Fibroblast of pulmonary artery (primary cell): Measurements from ENCODE around the gene ZNF491.
A peak's percentile ranks its signal among the peaks of the same experiment; 100 is the strongest.

Experiments
- DNase-seq: peaks from one replicate; pipeline ENCODE4 v3.0.0-alpha.2; 2010; ENCODE audit warnings: low read depth
- H3K4me3 ChIP-seq: replicated peaks from 2 replicates; pipeline ENCODE4 v1.5.1; 2011; ENCODE audit warnings: low read depth, mild to moderate bottlenecking, control low read depth, low read length, moderate library complexity
- CTCF ChIP-seq: IDR thresholded peaks from 2 replicates; pipeline ENCODE4 v1.5.1; 2011; ENCODE audit warnings: mild to moderate bottlenecking, control low read depth, low read length, inconsistent platforms; ENCODE audit errors: missing control alignments

ZNF491 gene

DNA sequence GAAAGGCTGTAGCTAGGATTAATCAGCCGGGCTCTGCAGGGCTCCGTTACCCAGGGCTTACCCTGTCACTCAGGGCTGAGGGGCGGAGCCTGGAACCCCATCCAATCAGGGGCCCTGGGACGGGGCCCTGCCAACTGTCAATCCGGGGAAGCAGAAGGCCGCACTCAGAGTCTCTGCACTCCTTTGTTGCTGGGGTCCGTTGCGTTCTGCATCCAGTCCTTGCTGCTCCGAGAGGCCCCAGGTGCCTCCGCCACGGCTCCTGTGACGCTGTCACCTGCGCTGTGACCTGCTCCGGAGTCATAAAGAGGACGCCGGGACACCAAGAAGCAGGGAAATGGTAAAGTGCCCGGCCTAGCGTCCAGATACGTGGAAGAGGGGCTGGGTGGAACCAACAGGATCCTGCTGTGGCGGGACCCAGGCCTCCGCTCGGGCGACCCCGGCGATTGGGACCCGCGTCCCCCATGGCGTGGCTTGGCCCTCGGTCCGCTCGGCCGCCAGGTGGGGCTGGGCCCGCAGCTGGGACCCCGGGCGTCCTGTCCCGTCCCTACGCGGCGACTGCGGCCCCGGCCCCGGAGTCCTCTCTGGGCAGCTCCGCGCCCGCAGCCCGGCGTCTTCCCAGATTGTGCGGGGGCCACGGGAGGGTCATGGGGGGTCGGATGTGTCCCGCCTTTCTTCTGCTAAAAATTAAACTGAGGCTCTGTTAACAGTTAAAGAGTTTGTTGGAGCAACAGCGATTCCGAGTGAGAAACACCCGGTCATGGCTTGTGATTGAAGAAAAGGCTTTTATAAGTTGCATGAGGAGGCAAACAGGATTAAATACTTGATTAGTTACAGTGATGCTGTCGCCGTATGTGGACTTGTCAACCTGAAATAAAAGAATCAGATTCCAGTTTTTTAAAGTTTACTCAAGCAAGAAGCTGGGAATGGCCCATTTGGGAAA lies at the start of gene ZNF491:
ZNF491 (plus strand) TSS at position 133 of the 940 bp plus-strand sequence. CDS start 7,431 bp downstream, outside the sequence.
- TF ChIP-seq CTCF: no peak
- peak within 1 kb of the TSS; percentile 69 for H3K4me3 ChIP-seq
- DNase-seq: peak; percentile 85

- no peak for DNase-seq
- H3K4me3 ChIP-seq: no peak overlapping the region
- no peak for TF ChIP-seq CTCF
Observed at GRCh38 chr19:11749751-11750150, 48.6 kb upstream of the ZNF491 start.

- H3K4me3 ChIP-seq: no peak overlapping the region
- no peak for DNase-seq
- TF ChIP-seq CTCF: no peak
Observed at GRCh38 chr19:11752244-11752736, 46.0 kb upstream of the ZNF491 start.

DNA sequence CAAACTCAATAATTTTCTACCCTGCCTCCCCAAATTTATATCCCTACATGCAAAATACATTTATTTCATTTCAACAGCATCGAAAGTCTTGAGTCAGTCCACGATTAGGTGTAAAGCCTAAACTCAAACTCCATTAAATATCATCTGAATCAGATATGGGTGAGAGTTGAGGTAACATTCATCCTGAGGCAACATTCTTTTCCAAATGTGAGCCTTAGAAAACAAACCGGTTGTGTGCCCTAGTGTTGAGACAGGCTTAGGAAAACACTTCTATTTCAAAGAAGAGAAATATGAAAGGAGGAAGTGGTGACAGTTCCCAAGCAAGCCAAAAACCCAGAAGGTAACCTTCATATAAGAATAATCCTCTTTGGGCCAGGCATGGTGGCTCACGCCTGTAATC lies 43.7 kb upstream of the ZNF491 start:
- no peak overlapping the region for H3K4me3 ChIP-seq
- DNase-seq: no peak
- no peak for TF ChIP-seq CTCF

DNA sequence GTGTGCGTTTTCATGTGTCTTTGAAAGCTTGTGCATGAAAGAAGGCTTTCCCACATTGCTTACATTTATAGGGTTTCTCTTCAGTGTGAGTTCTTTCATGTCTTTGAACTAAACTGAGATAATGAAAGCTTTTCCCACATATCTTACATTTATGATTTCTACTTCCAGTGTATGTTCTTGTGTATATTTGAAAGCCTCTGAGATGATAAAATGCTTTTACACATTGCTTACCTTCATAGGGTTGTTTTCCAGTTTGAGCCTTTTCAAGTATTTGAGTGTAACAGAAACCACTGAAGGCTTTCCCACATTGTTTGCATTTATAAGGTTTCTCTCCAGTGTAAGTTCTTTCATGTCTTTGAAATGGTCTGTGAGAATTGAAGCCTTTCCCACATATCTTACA lies 41.4 kb upstream of the ZNF491 start:
- H3K4me3 ChIP-seq: no peak overlapping the region
- TF ChIP-seq CTCF: no peak
- DNase-seq: no peak

GRCh38 chr19:11759805-11760204 lies 38.5 kb upstream of the ZNF491 start:
- no peak overlapping the region for H3K4me3 ChIP-seq
- no peak for DNase-seq
- TF ChIP-seq CTCF: no peak
